H1 (cell line): ENCODE measurements around the gene DCN. TPM values are rescaled to one million over a fixed set of nuclear protein-coding genes. Genes with fewer than 3 reads are reported as not detected.

ENCODE experiments used
- CTCF ChIA-PET: fragments of 300-600 bp; sonication (Branson Sonifier 250); formaldehyde crosslinking; loops from one replicate; lab custom pipeline; 2021; ENCODE audit not compliant: partially characterized antibody; lab: Charles Lee
- POLR2A ChIA-PET: fragments of 300-600 bp; sonication (Branson Sonifier 250); formaldehyde crosslinking; loops from one replicate; lab custom pipeline; 2021; ENCODE audit warnings: inconsistent platforms; ENCODE audit not compliant: partially characterized antibody; lab: Charles Lee
- DNase-seq, 2 experiments: peaks; one replicate each; pipeline versions ENCODE4 v3.0.0 to v3.0.0-alpha.2; 2010 to 2022; ENCODE audit warnings: low spot score in 2 of 2, low read depth in 1 of 2, mixed read lengths in 1 of 2
- FAIRE-seq: peaks from 2 replicates; lab custom pipeline; 2011; peaks lifted over from hg19 to GRCh38; lab: Jason Lieb, UNC
- H2AFZ ChIP-seq: 2 replicates; pipeline ENCODE4 v1.8.1; 2012; ENCODE audit warnings: low read length, inconsistent platforms
- H2AK5ac ChIP-seq: 2 replicates; pipeline ENCODE4 v1.6.1; 2013; ENCODE audit warnings: low read depth, low read length
- H2BK120ac ChIP-seq: replicated peaks from 2 replicates; pipeline ENCODE3; 2013; ENCODE audit warnings: low read depth, low read length, inconsistent platforms
- H2BK12ac ChIP-seq: 2 replicates; pipeline ENCODE4 v1.6.1; 2013; ENCODE audit warnings: low read depth, low read length
- H2BK15ac ChIP-seq: 2 replicates; pipeline ENCODE4 v1.6.1; 2013; ENCODE audit warnings: low read length
- H2BK20ac ChIP-seq: 2 replicates; pipeline ENCODE4 v1.6.1; 2013; ENCODE audit warnings: low read length
- H2BK5ac ChIP-seq: 2 replicates; pipeline ENCODE4 v1.6.1; 2013; ENCODE audit warnings: low read depth, low read length
- H3K14ac ChIP-seq: 2 replicates; pipeline ENCODE4 v1.6.1; 2013; ENCODE audit warnings: inconsistent platforms; ENCODE audit not compliant: insufficient read length
- H3K18ac ChIP-seq: 2 replicates; pipeline ENCODE4 v1.6.1; 2013; ENCODE audit warnings: low read length; ENCODE audit errors: extremely low read depth
- H3K23ac ChIP-seq: 2 replicates; pipeline ENCODE4 v1.6.1; 2013; ENCODE audit warnings: inconsistent platforms; ENCODE audit not compliant: insufficient read length
- H3K23me2 ChIP-seq: 2 replicates; pipeline ENCODE4 v1.6.1; 2013; ENCODE audit warnings: low read depth, low read length
- H3K27ac ChIP-seq: 2 replicates; pipeline ENCODE4 v1.6.1; 2011; ENCODE audit warnings: low read depth, low read length, inconsistent platforms
- H3K27me3 ChIP-seq, 4 experiments: replicated peaks in 1 of 4; 1 replicate in 1 of 4; 2 replicates in 3 of 4; pipeline versions ENCODE4 v1.6.1 to v1.8.1; 2011 to 2013; ENCODE audit warnings: low read length in 3 of 4, mild to moderate bottlenecking in 3 of 4, inconsistent platforms in 2 of 4, mixed read lengths in 2 of 4, moderate library complexity in 1 of 4; ENCODE audit not compliant: control insufficient read depth in 3 of 4, insufficient read depth in 3 of 4; ENCODE audit errors: extremely low read depth in 1 of 4
- H3K36me3 ChIP-seq, 4 experiments: 2 replicates each; pipeline versions ENCODE4 v1.6.1 to v1.8.1; 2011 to 2013; ENCODE audit warnings: mild to moderate bottlenecking in 4 of 4, low read length in 3 of 4, moderate library complexity in 2 of 4, control low read depth in 1 of 4, inconsistent platforms in 1 of 4; ENCODE audit not compliant: insufficient read depth in 4 of 4, control insufficient read depth in 2 of 4
- H3K4ac ChIP-seq: replicated peaks from 2 replicates; pipeline ENCODE3; 2013; ENCODE audit warnings: low read length, low read depth, mixed read lengths, inconsistent platforms; ENCODE audit not compliant: insufficient read length
- H3K4me1 ChIP-seq, 4 experiments: replicated peaks in 1 of 4; 1 replicate in 1 of 4; 2 replicates in 3 of 4; pipeline versions ENCODE4 v1.6.1 to v1.8.1; 2011 to 2013; ENCODE audit warnings: low read length in 3 of 4, inconsistent platforms in 2 of 4, mixed read lengths in 1 of 4; ENCODE audit not compliant: insufficient read depth in 4 of 4, control insufficient read depth in 3 of 4
- H3K4me2 ChIP-seq, 2 experiments: 2 replicates each; pipeline versions ENCODE4 v1.6.1 to v1.8.1; 2011 to 2013; ENCODE audit warnings: low read depth in 2 of 2, low read length in 2 of 2, control low read depth in 1 of 2, inconsistent platforms in 1 of 2, mild to moderate bottlenecking in 1 of 2; ENCODE audit not compliant: insufficient read depth in 1 of 2
- H3K4me3 ChIP-seq, 4 experiments: fragments of 200-600, 300-600 bp in 1 of 4; sonication (generic), shearing (Covaris generic), sonication (Bioruptor Twin) in 1 of 4; 2 replicates each; pipeline versions ENCODE4 v1.5.1 to v1.8.1; 2011 to 2016; ENCODE audit warnings: low read length in 4 of 4, low read depth in 3 of 4, control low read depth in 2 of 4, inconsistent platforms in 2 of 4, mild to moderate bottlenecking in 2 of 4, mixed read lengths in 1 of 4, moderate library complexity in 1 of 4; ENCODE audit not compliant: insufficient read depth in 2 of 4; ENCODE audit errors: extremely low read depth in 1 of 4
- H3K56ac ChIP-seq: replicated peaks from 2 replicates; pipeline ENCODE3; 2013; ENCODE audit warnings: low read depth, mild to moderate bottlenecking, mixed read lengths, low read length, inconsistent platforms; ENCODE audit not compliant: insufficient read length
- H3K79me1 ChIP-seq: 2 replicates; pipeline ENCODE4 v1.6.1; 2013; ENCODE audit warnings: low read depth, low read length, control low read depth
- H3K79me2 ChIP-seq, 2 experiments: 2 replicates each; pipeline versions ENCODE4 v1.6.1 to v1.8.1; 2012 to 2013; ENCODE audit warnings: low read length in 2 of 2, mild to moderate bottlenecking in 2 of 2, inconsistent platforms in 1 of 2; ENCODE audit not compliant: insufficient read depth in 2 of 2, control insufficient read depth in 1 of 2
- H3K9ac ChIP-seq, 4 experiments: replicated peaks in 1 of 4; 1 replicate in 1 of 4; 2 replicates in 3 of 4; pipeline versions ENCODE4 v1.6.1 to v1.8.1; 2011 to 2013; ENCODE audit warnings: low read depth in 3 of 4, low read length in 3 of 4, control low read depth in 2 of 4, mild to moderate bottlenecking in 2 of 4, moderate library complexity in 2 of 4, inconsistent platforms in 1 of 4; ENCODE audit errors: extremely low read depth in 1 of 4
- H3K9me3 ChIP-seq, 2 experiments: 2 replicates each; pipeline versions ENCODE4 v1.6.1 to v1.8.1; 2012 to 2013; ENCODE audit warnings: mild to moderate bottlenecking in 2 of 2, moderate library complexity in 2 of 2, control low read depth in 1 of 2, inconsistent platforms in 1 of 2, low read depth in 1 of 2, low read length in 1 of 2, mixed read lengths in 1 of 2; ENCODE audit not compliant: insufficient read depth in 2 of 2
- H4K20me1 ChIP-seq, 2 experiments: replicated peaks in 1 of 2; 2 replicates each; pipeline versions ENCODE3 to v1.8.1; 2011 to 2013; ENCODE audit warnings: inconsistent platforms in 2 of 2, low read length in 2 of 2, mild to moderate bottlenecking in 1 of 2; ENCODE audit not compliant: insufficient read depth in 2 of 2, control insufficient read depth in 1 of 2
- H4K5ac ChIP-seq: 2 replicates; pipeline ENCODE4 v1.6.1; 2013; ENCODE audit warnings: low read length, low read depth, mixed read lengths, inconsistent platforms; ENCODE audit not compliant: insufficient read length
- H4K8ac ChIP-seq: 2 replicates; pipeline ENCODE4 v1.8.0; 2013; ENCODE audit warnings: mild to moderate bottlenecking, moderate library complexity, low read length, inconsistent platforms; ENCODE audit not compliant: insufficient read depth; ENCODE audit errors: extremely low read depth
- H4K91ac ChIP-seq: replicated peaks from 2 replicates; pipeline ENCODE3; 2013; ENCODE audit warnings: low read length, mixed read lengths, inconsistent platforms; ENCODE audit not compliant: insufficient read length
- CEBPB ChIP-seq: IDR thresholded peaks from 2 replicates; pipeline ENCODE4 v1.6.1; 2012; ENCODE audit warnings: low read depth, low read length
- CHD2 ChIP-seq: IDR thresholded peaks from 2 replicates; pipeline ENCODE4 v1.6.1; 2012; ENCODE audit warnings: low read length, improper control_type of control experiment
- GTF2F1 ChIP-seq: IDR thresholded peaks from 2 replicates; pipeline ENCODE4 v1.6.1; 2012; ENCODE audit warnings: low read depth, low read length, improper control_type of control experiment, borderline replicate concordance
- KDM5A ChIP-seq: fragments of 200-600 bp; IDR thresholded peaks from 2 replicates; pipeline ENCODE4 v1.7.1; 2012; ENCODE audit warnings: mild to moderate bottlenecking, low read length, inconsistent platforms, mixed read lengths
- RBBP5 ChIP-seq: IDR thresholded peaks from 2 replicates; pipeline ENCODE4 v1.7.1; 2012; ENCODE audit warnings: low read depth, mild to moderate bottlenecking, inconsistent platforms, low read length, moderate library complexity, borderline replicate concordance
- SP2 ChIP-seq: IDR thresholded peaks from 2 replicates; pipeline ENCODE4 v1.6.1; 2012; ENCODE audit warnings: mild to moderate bottlenecking, low read length, inconsistent platforms
- polyA plus RNA-seq, 7 experiments: library from polyadenylated mRNA; depleted of rRNA in 3 of 7; stranded (reverse) in 5 of 7; unstranded in 2 of 7; fragments of >200 nt in 5 of 7; fragments of 200-250 nt in 2 of 7; gene quantifications; 1 replicate in 5 of 7; 2 replicates in 1 of 7; 4 replicates in 1 of 7; pipeline versions ENCODE4 v1.2.1 to v1.2.3, GENCODE V29; 2011 to 2013; ENCODE audit warnings: missing spikeins in 2 of 7, mixed read lengths in 2 of 7
- total RNA-seq: library from RNA; stranded (reverse); fragmentation: NEBNext Ultra II Directional; extraction: Animal tissue kit (Norgen Biotek cat#: 25700); gene quantifications from 2 replicates; pipeline ENCODE4 v1.2.1, GENCODE V29; 2021

Gene DCN
- total and polyA plus RNA-seq, 2 of the 8 experiments (the other 6 are each of a cell fraction or from before 2014, with no cell fraction given), result not detected

DNA sequence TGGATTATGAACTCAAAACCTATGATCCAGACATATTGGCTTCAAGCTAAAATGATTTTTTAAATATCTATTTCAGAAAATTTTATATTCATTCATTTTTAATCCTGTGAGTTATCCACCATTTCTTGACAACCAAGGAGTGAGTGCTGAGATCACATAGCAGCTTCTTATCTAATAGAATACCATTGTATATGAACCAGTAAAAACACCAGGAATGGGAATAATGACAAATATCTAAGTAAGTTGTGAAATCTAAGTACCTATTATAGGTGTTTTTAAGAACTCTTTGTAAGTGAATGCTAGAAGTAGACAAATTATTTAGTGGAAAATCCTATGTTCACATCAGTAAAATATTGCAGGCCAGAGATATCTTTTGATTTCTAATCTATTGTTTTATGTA, 79.5 kb downstream of the DCN start:
- Histone ChIP-seq H3K23me2 (no peaks in the 10 kb centered on the region), H2AFZ (no peak overlapping the region), H3K23ac (no peak overlapping the region), H2BK5ac (no peak overlapping the region), H2BK20ac (no peak overlapping the region), H4K5ac (no peak overlapping the region), H3K79me1 (no peaks in the 10 kb centered on the region), H3K14ac (no peak overlapping the region), H3K27me3 (no peaks in the 10 kb centered on the region), H3K4ac (no peak overlapping the region), H2BK120ac (no peak overlapping the region), H2AK5ac (no peak overlapping the region), H4K8ac (no peak overlapping the region), H3K56ac (no peak overlapping the region), H4K91ac (no peak overlapping the region), H2BK12ac (no peak overlapping the region), H3K4me1 (no peaks in the 10 kb centered on the region), H3K27ac (no peak overlapping the region), H4K20me1 (no peaks in the 10 kb centered on the region), H3K9ac (no peak overlapping the region), H3K9me3 (no peaks in the 10 kb centered on the region), H3K4me3 (no peak overlapping the region), H2BK15ac (no peak overlapping the region), H3K36me3 (no peaks in the 10 kb centered on the region), H3K4me2 (no peak overlapping the region), H3K18ac (no peak overlapping the region), H3K79me2 (no peaks in the 10 kb centered on the region)
- TF ChIP-seq KDM5A, result no peak
- TF ChIP-seq CHD2, result no peak
- TF ChIP-seq RBBP5, result no peak
- no peak for TF ChIP-seq CEBPB
- TF ChIP-seq GTF2F1, result no peak
- no peak for TF ChIP-seq SP2
- DNase-seq, result no peak
- POLR2A ChIA-PET, result no interaction called here
- CTCF ChIA-PET, result no interaction called here
- no peak for FAIRE-seq
